ENCODE data around the gene STOML2.
A peak's percentile ranks its signal among the peaks of the same experiment; 100 is the strongest.

The STOML2 gene

DNA sequence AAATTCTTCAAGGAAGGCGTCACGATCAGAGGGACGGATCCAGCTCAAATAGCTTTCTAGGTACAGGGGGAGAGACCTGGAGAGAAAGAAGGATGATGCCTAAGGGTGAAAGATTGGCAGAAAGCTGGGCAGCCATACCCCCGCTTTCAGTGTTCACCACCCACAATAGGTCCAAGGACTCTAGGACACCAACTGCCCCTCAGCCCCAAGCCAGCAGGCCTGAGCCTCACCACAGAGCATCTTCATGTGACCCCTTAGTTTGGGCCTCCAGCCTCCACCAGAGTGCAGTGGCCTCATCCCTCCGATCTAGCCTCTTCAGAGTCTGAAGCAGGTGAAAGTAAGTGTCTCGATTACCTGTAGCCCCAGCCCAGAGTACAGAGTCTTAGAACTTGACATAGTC lies 28.8 kb downstream of the STOML2 start:
- FAIRE-seq (no peak), DNase-seq (ENCODE audit: extremely low spot score, insufficient read length, low read depth) (no peak)

GRCh38 chr9:35073279-35073612 lies 29.7 kb downstream of the STOML2 start:
- DNase-seq (ENCODE audit: extremely low spot score, insufficient read length, low read depth) (no peak), FAIRE-seq (no peak)

DNA sequence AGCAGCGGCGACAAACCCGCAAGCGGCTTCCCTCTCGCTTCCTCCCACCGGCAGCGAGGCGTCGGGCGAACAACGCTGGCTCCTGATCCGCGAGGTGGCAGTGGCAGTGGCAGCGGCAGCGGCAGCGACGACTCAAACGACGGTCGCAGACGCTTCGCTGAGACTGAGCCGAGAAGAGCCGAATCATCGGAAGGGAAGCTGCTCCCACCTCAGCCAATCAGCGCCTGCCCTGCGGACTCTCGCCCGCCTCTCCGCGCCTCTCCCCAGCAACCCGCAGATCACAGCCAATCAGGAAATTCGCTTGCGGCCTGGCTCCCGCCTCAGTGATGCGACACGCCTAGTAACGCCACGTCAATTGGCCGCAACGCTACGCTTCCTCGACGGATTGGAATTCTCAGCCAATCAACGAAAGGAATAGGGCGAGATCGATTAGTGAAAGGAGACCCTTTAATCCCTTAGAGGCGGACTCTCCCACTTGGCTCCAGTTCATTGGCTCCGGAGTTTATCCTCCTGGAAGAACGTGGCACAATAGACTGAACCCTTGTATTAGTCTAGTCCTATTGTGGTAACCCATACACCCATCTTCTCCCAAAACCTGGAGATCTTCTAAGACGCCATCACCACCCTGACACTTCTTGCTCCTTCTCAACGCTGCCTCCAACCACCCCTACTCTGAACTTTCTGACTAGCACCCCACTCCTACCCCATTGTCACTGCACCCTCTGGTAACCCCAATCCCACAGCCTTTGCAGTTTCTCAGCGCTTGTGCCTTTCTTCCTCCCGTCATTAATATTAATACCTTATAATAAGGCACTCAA lies 30.3 kb downstream of the STOML2 start, which contains the start of gene VCP:
TSS of gene VCP (minus strand) at position 165 of the 818 bp plus-strand sequence. CDS start 272 bp downstream, outside the sequence.
- peak; percentile 100 for FAIRE-seq
- peak; percentile 98 for DNase-seq (ENCODE audit: extremely low spot score, insufficient read length, low read depth)

DNA sequence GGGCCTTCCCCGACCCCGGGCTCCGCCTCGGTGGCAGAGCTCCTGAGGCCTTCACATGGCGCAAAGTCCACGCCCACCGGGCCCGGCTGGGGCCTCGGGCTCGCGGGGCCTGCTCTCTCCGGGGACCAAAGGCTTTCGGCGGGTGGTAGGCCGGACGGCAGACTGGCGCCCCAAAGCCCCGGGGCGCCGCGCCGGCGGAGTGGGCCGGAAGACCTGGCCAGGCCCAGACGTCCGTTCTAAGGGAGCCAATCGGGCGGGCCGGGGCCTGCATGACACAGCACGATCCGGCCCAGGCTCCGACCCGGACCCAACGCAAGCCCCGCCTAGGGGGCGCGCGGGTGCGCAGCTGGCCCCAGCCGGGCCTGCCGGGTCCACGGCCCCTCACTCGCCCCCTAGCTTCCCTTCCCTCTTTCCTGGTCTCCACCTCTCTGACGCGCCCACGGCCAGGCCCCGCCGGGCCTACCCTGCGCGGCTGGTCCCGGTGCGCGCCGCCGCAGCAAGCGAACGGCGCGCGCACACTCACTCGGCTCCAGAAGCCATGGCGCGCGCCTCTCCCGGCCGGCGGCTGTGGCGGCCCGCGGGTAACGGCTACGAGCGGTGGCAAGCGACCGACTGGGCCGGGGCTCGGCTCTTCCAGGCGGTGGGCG lies 31.0 kb downstream of the STOML2 start:
- peak; percentile 78 for FAIRE-seq
- peak; percentile 53 for DNase-seq (ENCODE audit: extremely low spot score, insufficient read length, low read depth)

- DNase-seq (ENCODE audit: extremely low spot score, insufficient read length, low read depth): no peak
- peak; percentile 65 for FAIRE-seq
Measured at GRCh38 chr9:35070823-35071813, 31.8 kb downstream of the STOML2 start.

DNA sequence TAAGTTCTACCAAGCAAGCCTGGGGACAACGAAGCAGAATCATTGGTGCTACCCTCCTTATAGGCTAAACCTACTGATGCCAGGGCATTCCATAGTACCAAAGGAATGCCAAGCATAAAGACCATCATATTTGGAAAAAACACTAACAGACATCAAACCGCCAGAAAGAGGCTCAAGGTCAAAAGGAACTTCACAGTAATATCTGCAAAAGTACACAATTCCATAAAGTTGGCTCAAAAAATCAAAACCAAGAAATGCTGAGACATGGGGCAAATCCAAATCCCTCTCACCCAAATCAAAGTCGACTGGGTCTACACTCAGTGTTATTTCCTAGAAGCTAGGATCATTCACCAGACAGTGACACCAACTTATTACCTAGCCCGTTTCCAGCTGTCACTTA lies 33.9 kb downstream of the STOML2 start:
- FAIRE-seq (no peak), DNase-seq (ENCODE audit: extremely low spot score, insufficient read length, low read depth) (no peak)

- no peak for FAIRE-seq
Measured at GRCh38 chr9:35067056-35067455, 35.9 kb downstream of the STOML2 start.

DNA sequence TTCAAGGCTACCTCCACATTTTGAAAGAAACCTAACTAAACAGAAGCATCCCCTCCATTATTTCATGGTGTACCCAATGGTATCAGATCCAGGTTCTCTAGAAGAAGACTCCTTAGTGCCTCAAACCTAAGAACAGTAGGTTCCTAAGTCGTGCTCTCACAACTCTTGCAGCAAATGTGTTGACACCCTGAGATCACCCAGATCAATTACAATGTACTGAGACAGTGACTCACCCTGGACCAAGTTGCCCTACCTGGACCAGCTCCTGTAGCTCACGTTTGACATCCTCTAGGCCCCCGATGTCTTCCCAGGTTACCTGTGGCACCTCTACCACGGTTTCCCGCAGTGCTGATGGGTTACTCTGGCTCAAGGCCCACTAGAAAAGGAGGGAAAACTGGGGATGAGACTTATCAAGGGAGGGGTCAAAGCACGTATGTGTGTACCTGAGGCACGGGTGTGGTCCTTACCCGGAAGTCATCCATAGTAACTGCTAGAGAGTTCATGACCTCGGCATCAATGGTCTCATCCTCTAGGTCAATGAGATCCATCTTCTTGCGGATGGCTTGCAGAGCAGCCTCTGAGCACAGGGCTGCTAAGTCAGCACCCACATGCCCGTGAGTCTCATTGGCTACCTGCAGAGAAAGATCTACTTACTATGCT lies 42.3 kb downstream of the STOML2 start:
- DNase-seq (ENCODE audit: extremely low spot score, insufficient read length, low read depth) (no peak), FAIRE-seq (no peak)

More at GRCh38 chr9:35067056-35067455, 35.9 kb downstream of the STOML2 start:
- no peak for DNase-seq (ENCODE audit: extremely low spot score, insufficient read length, low read depth)

- DNase-seq (ENCODE audit: extremely low spot score, insufficient read length, low read depth) (no peak), FAIRE-seq (no peak)
Measured at GRCh38 chr9:35059438-35059837, 43.5 kb downstream of the STOML2 start.

- FAIRE-seq (no peak), DNase-seq (ENCODE audit: extremely low spot score, insufficient read length, low read depth) (no peak)
Measured at GRCh38 chr9:35057271-35057620, 45.7 kb downstream of the STOML2 start.

GRCh38 chr9:35056571-35057270 lies 46.2 kb downstream of the STOML2 start:
- FAIRE-seq: no peak

DNA sequence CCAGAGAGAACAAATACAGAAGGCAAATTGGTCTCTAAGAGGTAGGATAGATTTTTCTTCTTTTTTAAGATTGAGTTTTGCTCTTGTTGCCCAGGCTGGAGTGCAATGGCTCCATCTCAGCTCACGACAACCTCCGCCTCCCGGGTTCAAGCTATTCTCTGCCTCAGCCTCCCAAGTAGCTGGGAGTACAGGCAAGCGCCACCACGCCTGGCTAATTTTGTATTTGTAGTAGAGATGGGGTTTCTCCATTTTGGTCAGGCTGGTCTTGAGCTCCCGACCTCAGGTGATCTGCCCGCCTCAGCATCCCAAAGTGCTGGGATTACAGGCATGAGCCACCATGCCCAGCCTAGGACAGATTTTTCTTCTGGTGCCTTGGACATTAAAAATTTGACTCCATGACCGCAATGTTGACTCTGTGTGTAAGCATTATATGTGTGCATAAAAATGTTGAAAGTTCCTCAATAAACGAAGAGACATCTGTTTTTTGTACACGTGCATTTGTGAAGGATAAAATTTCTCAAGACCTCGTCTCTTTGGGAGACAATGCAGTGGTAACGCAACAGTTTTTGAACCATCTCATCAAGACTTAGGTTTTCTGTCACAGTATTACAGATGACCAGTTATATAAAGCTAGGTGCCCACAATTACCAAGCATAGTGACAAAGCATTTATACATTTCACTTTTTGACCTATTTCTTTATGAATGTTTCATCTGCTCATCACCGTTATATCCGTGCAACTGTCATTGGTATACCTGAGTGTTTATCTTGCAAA lies 47.9 kb downstream of the STOML2 start:
- DNase-seq (ENCODE audit: extremely low spot score, insufficient read length, low read depth) (no peak), FAIRE-seq (no peak)

More at GRCh38 chr9:35056571-35057270, 46.2 kb downstream of the STOML2 start:
- DNase-seq (ENCODE audit: extremely low spot score, insufficient read length, low read depth): no peak

DNA sequence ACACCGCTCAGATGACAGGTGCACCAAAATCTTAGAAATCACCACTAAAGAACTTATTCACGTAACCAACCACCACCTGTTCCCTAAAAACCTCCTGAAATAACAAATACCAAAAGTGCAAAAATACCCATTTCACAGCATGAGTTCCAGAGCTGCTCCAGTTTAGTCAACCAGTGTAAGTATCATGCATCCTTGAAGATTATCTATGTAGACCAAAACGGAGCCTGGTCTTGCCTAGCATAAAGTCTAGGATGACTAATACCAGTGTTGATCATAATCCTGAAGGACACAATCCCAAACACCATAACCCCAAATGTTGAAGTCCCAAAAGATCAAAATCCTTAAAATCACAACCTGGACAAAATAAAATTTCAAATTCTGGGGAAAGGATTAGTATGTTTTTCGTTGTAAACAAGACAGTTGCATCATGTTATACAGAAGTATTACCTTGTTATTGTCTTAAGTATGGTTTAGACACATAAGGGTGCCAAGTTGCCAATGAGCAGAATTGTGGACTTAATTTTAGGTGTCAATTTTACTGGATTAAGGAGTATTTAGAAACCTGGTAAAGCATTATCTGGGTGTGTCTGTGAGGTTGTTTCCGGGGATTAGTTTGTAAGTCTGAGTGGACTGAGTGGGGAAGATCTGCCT lies 48.6 kb downstream of the STOML2 start:
- FAIRE-seq (no peak), DNase-seq (ENCODE audit: extremely low spot score, insufficient read length, low read depth) (no peak)

GRCh38 chr9:35051069-35051967 lies 51.6 kb downstream of the STOML2 start:
- peak; percentile 32 for DNase-seq (ENCODE audit: extremely low spot score, insufficient read length, low read depth)

More at GRCh38 chr9:35051069-35051967, 51.6 kb downstream of the STOML2 start:
- FAIRE-seq: peak; percentile 76
